GM21390 (cell line): ENCODE data around the gene STIM2.

ENCODE experiments used
- ATAC-seq: cut with Tn5 transposase; IDR thresholded peaks from one replicate; pipeline ENCODE4 v1.9.1; 2021; ENCODE audit not compliant: unreplicated experiment

Gene STIM2

DNA sequence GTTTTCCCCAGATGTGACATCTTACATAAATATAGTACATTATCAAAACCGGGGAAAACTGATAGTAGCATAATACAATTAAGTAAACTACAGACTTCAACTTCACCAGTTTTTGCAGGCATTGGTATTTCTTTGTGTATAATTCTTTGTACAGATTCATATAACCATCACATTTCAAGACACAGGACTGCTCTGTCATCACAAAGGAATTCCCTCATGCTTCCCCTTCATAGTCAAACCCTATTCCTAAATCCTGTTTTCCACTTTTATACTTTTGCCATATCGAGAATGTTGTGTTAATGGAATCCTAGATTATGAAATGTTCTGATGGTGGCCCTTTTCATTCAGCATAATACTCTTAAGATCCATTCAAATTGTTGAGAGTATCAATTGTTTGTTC is 36.0 kb downstream of the STIM2 start:
- ATAC-seq, result no peak

DNA sequence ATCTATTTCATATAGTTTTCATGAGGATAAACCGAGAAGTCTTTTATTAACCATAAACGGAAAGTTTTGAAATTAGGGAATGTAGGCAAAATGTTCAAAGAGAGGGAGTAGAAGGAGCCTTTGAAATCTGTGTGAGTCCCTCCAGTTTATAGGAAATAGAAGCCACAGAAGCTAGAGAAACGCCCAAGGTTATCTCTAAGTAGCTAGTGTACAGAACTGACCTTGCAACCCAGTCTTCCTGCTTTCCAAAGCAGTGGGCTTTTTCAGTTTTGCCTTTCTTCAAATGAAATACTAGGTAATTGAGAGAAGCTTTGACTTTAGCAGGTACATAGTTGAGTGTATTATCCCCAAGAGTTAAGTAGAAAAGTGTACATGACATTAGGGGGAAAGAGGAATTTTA is 39.4 kb downstream of the STIM2 start:
- no peak for ATAC-seq

DNA sequence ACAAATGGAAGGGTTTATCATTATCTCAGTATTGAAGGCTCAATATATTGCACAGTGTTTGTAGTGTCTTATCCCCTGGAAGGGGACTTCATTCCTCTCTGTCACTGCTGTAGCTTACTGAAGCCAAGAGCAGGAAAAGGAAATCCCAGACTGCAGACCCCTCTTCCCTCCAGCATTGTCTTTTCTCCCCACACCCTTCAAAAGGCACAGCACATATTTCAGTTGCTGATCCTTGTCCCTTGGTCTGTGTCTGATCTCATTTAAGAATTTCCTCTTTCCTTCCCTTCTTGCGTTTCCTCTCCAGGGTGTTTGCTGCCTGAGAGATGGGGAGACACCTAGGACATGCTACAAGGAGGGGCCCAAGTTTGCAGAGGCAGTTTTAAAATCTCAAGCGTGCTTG is 40.1 kb downstream of the STIM2 start:
- ATAC-seq, result no peak

DNA sequence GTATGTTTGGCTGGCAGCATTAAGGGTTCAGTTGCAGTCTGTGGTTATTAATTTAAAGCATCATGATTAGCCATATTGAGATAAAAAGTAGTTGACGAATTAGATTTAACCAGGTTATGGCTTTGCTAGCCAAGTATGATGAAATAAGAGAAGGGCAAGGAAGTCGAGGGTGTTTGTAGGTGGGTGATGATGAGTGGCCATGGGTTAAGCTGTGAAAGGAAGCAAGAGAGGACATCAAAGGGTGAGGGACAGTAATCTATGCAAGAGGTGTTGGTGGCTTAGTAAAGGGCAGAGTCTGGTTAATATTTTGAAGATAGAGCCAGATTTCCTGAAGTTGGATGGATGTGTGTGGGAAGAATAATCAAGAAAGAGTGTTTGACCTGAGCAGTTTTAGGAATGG is 44.5 kb downstream of the STIM2 start:
- no peak for ATAC-seq

DNA sequence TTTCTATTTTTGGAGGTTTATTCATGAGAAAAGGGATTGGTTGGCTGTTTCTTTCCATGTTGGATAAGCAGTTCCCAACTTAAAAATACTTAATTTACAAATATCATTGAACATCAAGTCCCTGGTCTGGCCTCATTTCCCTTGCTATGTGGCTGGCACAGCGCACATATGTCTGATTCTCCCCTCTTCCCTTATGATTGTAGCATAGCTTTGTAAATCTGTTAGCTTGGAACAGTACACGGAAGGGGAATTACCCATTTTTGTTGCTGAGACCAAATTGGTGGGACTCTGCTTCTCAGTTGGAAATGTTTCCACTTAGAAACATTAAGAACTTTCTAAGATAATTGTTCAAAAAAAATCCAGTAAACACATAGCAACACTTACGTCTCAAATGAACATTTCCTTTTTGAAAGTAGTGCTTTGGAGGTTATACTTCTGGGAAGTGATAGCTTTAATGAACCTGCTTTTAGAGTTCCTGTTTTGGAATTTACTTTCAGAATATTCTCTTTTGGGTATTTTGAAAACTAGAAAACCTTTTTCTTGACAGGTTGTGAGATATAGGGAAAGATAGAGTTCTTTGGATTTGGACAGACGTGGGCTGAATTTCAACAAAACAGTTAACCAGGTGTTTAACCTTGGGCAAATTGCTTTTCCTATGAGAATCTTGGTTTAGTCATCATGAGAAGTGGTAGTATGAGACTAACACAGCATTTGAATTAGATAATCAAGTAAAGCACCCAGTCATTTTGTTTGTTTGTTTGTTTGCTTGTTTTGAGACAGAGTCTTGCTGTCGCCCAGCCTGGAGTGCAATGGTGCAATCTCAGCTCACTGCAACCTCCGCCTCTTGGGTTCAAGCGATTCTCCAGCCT is 47.3 kb downstream of the STIM2 start:
- ATAC-seq, result no peak

DNA sequence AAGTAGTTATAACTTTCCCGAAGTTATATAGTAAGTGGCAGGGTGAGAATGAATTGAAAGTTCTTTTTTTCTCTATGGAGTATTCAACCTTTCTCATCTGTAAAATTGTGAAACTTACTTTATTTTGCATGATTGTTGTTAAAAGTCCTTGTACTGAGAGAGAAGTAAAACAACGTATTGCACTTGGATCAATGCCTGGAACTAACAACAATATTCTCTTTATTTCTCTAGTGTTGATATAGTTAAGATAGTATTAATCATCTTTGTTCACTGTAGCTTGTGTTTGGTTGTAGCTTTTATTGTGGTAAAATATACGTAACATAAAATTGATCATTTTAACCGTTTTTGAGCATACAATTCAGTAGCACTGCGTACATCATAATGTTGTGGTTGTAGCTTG is 48.7 kb downstream of the STIM2 start:
- no peak for ATAC-seq

DNA sequence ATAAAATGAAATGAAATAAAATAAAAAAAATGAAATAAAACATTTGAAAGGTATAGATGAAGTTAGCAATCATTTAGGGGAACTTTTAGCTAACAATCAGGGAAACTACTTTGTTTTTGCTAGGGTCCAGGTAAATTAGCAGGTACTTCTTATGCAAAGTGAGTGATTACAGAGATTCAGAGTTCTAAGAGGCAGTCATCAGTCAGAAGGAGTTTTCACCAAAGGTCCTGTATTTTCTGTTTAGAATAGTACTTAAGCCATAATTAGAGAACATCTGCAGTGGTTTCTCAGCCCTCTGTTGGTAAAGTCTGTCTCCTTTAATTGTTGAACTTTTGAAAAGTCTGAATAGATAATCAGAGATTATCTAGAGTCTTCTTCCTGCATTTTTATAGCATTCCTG is 50.6 kb downstream of the STIM2 start:
- no peak for ATAC-seq

DNA sequence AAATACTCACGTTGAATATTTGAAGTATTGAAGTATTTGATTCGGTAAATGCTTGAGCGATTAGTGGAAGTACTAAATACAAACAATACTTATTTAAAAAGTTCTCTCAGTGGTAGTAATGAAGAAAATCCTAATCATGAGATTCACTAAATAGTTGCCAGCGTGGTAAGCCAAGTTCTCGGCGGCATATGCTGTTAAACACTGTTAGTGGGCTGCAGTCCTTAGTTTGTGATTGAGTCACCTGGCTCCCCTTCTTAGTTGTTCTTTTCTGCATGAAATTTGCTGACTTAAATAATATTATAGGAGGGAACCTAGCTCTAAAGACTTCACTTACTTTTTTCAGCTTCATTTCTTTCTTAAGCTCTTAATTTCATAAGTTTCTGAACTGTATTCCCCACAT is 51.4 kb downstream of the STIM2 start:
- no peak for ATAC-seq

DNA sequence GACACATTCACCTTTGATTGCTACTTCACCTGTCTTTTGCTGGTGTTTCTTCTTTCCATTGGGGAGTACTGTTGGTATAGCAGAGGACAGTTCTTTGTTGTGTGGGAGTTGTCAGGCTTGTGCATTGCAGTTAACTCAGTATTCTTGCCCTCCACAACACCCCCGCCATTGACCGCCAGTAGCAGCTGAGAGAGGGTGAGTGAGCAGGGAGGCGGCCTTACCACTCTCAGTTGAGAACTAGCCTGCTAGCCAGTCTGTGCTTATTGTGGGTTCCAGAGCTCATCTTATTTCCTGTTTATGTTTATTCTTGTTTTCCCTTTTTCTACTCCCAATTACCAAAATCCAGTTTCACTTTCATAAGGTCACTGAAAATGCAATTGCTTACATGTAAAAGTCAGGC is 52.2 kb downstream of the STIM2 start:
- no peak for ATAC-seq

DNA sequence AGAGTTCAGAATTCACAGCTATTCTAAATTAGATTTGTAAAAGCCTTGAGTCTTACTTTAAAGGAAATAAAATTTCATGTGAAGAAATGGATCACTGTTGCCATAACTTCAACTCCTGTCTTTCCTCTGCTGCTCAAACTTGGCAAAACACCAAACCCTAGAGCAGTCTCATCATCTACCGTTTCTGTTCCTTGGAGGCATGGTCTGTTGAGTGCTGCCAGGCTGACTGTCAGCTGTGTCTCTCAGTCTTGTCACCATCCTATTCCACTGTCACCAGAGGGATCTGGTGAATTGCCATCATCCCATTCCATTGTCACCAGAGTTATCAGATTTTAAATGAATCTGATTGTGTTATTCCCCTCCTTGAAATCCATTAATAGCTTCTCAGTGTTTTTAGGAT is 55.6 kb downstream of the STIM2 start:
- no peak for ATAC-seq

DNA sequence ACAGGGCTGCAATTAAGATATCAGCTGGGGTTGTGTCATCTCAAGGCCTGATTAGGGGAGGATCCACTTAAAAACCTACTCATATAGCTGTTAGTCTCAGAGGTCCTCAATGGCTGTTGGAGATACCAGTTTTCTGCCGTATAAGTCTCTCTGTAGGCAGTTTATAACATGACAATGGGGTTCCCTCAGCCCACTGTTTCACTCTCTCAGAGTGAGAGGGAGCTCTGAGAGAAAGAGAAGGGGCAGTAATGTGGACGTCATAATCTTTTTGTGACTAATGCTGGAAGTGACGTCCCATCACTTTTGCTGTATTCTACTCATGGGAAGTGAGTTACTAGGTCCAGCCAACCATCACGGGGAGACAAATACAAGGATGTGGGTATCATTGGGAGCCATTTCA is 70.3 kb downstream of the STIM2 start:
- ATAC-seq, result no peak

DNA sequence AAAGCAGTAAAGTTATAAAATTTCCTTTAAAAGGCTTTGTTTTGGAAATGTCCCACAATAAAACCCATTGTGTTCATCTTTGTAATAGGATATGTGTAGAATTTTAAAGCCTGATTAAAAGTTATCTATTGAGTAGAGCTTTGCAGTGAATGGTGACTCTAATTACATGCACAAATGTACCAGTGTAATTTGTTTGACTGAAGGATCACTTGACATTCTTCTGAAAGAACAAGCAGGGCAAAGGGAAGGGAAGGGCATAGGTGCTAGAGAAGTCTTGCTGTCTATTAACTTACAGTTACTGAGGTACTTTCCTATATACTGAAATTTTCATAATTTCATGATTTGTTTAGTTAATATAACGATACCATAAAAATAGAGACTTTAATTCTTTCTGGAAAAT is 70.8 kb downstream of the STIM2 start:
- ATAC-seq, result no peak

DNA sequence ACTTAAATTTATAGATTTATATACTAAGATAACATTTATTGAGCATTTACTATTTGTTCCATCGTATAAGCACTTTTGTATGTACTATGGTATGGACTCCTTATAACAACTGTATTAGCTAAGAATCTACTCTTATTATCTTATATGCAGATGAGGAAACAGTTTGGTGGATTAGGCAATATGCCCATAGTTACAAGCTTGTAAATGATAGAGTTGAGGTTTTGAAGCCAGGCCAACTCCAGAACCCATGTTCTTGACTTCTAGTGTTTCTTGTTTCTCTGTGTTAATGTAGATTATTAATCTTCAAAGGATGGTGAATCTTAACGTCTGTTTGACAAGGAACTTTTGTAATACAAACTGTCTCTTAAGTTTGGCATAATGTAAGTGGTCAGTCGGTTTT is 71.3 kb downstream of the STIM2 start:
- no peak for ATAC-seq

DNA sequence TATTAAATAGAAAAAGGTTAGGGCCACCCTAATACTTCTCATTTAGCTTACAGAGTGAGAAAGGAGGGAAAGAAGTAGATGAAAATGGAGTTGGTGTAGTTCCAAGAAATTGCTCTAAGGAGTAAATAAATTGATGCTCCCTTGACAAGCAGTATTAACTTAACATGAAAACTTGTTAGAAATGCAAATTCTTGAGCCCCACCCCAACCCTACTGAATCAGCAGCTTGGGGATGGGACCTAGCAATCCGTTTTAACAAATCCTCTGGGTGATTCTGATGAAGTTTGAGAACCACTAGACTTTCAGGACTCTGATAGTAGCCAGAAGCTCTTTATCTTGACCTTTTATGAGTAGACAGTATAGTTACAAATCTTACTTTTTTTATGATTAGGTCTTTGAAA is 74.8 kb downstream of the STIM2 start:
- no peak for ATAC-seq

DNA sequence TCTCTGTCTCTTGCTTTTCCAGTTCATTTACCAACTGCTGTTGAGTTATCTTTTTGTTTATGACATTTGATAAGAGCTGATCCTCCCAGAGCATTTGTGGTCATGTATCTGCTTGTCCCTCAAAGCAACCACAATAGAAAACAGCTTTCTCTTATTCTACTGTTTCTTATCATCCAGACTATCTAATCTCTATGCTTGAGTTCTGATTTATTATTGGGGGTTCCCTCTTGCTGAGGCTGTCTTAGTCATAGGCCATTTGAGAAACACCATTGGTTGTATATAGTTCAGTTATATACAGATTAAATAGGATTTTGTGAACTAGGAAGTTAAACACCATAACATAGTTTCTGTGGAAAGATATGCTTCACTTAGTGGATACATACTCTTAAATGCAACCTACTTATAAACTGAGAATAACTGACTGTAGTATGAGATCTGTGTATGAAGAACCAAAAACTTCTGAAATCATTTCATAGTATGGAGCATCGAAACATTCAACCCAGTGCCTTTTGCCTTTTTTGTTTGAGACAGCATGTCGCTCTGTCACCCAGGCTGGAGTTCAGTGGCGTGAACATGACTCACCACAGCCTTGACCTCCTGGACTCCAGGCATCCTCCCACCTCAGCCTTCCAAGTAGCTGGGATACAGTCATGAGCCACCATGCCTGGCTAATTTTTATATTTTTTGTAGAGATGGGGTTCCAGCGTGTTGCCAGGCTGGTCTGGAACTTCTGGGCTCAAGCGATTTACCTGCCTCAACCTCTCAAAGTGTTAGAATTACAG is 75.8 kb downstream of the STIM2 start:
- ATAC-seq, result no peak

DNA sequence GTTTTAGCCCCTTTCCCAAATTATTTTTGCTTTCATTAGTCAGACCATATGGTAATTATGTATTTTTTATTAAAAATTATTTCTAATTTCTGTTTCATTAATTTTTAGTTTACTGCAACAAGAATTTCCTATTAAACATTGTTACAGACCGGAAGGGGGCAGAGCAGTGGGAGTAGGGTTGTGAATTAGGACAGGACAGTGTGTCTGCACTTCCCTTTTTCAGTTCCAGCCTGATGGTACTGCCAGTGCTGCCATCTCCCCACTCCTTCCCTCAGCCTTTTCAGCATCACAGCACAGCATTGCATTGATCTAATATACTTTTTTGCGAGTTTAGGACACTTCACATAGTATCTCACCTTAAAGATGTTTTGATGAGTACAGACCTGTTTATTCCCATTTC is 76.5 kb downstream of the STIM2 start:
- ATAC-seq, result no peak

DNA sequence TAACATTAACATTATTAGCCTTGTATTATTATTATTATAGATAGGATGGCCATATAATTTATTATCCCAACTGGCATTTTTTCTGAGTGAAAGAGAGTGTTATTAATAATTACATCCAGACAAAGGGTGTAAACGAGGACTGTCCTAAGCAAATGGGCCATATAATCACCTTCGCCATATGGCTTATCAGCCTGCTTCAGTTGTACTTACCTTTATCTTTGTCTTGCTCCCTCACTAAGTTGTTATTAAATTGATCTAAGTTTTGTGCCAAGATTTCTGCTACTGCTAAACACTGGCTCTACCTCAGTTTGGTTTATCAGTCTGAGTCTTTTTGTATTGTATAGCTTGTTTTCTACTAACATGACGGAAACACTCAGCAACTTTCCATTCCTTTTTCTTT is 76.9 kb downstream of the STIM2 start:
- ATAC-seq, result no peak

DNA sequence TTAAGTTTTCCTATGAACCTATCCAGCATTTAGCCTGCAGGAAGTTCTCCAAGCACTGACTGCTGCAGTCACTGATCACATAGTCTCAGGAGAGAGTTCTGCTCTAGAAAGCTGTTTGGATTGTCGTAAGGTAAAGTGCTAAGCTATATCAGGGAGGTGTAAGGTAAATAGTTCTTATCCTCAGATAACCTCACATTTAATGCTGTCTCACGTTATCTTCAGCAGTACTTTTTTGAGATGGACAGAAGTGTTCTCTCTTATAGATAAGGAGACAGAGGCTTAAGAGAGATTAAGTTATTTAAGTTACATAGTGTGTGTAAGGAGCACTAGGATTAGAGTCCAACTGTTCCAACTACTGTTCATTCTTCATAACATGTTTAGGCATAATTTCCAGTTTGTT is 77.9 kb downstream of the STIM2 start:
- no peak for ATAC-seq

DNA sequence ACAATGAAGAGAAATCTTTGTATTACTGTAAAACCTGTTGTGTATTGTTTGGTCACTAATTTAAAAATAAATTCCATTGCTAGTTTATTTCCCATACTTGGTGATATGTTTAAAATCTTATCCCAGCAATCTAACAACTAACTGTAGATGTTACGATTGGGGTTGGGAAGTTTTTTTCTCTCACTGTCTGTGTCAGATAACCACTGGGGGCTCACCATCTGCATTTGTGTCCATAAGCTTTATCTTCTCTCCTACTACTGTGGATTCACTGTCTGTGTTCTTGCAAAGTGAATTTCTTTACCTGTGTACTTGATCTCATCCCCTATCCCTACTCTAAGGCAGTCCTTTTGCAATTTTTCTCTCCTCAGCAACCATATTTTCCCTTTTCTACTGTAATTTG is 81.3 kb downstream of the STIM2 start:
- no peak for ATAC-seq

DNA sequence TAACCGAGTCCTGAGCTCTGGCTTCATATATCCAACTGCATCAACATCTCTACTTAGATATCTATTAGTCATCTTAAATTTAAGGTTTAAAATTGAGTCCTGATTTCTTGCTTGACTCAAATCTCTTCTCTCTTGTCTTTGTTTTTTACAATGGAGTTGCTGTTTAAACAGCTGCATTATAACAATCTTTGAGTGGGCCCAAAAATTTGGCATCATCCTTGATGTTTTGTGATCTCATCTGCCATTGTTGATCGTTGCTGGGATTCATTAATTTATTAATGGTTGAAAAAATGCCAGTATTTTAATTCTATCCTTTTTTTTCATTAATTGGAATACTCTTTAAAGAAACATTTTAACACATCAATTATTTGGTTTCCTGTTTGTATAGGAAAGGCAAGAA is 82.2 kb downstream of the STIM2 start:
- ATAC-seq, result no peak

DNA sequence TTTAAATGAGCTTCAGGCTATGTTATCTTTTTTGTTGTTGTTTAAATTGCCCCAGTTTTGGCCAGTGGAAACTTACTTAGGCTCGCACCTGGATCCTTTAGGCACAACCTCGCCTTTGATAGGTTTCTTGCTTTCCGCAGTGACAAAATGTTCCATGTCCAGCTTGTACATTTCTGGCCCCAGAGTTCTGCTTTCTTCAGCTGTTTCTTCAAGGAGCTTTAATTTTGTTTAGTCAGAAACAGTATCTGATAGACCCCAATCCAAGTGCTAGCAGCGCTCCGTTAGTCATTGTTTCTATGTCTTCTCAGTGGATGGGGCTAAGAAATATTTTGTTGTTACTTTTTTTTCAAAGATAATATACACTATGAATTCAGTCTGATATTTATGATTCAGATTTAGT is 82.8 kb downstream of the STIM2 start:
- ATAC-seq, result no peak

DNA sequence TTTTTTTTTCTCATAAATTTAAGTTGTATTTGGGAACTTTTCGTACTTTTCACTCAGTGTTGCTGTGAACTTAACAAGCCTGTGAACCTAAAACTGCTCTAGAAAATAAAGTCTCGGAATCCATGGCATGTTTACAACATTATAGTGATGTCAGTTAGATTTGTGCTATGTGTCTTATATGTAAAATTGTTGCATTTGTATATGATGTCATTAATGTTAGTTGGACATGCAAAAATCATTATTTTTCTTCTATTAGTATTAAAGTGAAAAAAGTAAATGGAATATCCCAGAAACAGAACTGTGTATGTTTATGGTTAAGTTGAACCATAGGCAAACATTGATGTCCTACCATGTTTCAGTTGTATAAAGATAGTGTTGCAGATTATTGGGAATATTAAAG is 85.2 kb downstream of the STIM2 start:
- no peak for ATAC-seq

DNA sequence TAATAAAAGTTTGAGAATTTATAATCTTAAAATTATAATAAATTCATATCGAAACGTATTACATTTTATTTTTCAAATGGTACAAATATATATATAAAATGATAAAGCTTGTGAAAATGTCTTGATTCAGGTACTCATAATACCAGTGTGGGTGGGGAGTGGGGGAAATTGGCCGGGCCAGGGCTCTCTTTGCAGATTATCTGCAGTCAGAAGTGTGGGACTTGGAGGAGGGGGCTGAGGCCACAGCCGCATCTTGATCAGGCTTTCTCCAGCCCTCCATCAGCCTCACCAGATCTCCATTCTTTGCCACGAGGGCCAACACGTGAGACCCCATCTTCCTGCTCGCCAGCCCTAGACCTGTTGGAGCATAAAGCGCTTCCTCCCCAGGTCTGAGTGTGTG is 86.7 kb downstream of the STIM2 start:
- no peak for ATAC-seq
